ENCODE data around the gene EPS8L2. TPM values are rescaled to one million over a fixed set of nuclear protein-coding genes. Genes with fewer than 3 reads are reported as not detected.

EPS8L2 gene
- total and polyA plus RNA-seq, 4 donors, result 24.4 to 138 (median 62.7) TPM

DNA sequence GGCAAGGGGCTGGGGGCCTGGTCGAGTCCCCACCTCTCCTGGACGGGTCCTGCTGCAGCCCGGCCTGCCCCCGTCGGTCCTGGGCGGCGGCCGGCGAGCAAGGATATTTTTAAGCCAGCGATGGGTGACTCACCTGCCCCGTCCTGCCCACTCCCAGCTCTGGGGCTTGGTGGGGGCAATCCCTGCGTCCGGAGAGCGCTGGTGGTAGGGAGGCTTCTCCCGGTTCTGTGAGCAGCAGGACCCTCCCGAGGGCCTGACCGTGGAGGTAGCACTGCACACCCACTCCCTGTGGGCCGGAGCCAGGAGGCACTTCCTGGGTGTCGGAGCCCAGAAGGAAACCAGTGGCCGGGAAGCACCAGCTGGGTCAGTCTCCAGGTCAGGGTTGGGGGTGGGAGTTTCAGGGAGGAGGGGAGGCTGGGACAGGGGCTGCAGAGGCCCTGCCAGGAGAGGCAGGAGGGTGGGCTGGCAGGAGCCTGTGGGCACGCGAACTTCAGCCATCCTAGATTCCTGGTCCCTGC, 467 bp downstream of the EPS8L2 start:
- 4% methylated on average over 22 of the region's 22 CpGs for WGBS
- H3K36me3 ChIP-seq (ENCODE audit: control insufficient read depth in 4 of 4, insufficient read depth in 3 of 4, low read depth in 1 of 4, low read length in 3 of 4), result no peaks in the 10 kb centered on the region
- TF ChIP-seq, protein P1, sequence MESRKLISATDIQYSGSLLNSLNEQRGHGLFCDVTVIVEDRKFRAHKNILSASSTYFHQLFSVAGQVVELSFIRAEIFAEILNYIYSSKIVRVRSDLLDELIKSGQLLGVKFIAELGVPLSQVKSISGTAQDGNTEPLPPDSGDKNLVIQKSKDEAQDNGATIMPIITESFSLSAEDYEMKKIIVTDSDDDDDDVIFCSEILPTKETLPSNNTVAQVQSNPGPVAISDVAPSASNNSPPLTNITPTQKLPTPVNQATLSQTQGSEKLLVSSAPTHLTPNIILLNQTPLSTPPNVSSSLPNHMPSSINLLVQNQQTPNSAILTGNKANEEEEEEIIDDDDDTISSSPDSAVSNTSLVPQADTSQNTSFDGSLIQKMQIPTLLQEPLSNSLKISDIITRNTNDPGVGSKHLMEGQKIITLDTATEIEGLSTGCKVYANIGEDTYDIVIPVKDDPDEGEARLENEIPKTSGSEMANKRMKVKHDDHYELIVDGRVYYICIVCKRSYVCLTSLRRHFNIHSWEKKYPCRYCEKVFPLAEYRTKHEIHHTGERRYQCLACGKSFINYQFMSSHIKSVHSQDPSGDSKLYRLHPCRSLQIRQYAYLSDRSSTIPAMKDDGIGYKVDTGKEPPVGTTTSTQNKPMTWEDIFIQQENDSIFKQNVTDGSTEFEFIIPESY (IDR thresholded peaks at IDR 0.05), result no peak
- no peak for TF ChIP-seq JUND (IDR thresholded peaks at IDR 0.05)
- TF ChIP-seq, protein P2, sequence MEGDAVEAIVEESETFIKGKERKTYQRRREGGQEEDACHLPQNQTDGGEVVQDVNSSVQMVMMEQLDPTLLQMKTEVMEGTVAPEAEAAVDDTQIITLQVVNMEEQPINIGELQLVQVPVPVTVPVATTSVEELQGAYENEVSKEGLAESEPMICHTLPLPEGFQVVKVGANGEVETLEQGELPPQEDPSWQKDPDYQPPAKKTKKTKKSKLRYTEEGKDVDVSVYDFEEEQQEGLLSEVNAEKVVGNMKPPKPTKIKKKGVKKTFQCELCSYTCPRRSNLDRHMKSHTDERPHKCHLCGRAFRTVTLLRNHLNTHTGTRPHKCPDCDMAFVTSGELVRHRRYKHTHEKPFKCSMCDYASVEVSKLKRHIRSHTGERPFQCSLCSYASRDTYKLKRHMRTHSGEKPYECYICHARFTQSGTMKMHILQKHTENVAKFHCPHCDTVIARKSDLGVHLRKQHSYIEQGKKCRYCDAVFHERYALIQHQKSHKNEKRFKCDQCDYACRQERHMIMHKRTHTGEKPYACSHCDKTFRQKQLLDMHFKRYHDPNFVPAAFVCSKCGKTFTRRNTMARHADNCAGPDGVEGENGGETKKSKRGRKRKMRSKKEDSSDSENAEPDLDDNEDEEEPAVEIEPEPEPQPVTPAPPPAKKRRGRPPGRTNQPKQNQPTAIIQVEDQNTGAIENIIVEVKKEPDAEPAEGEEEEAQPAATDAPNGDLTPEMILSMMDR (IDR thresholded peaks at IDR 0.05; ENCODE audit: low read depth, low read length, missing input control), result no peak
- peaks cover 24 to 78% (median 55%) of the 10 kb centered on the region in 4 donors for H3K4me1 ChIP-seq (ENCODE audit: control insufficient read depth in 4 of 4, insufficient read depth in 4 of 4, low read length in 3 of 4)
- DNase-seq (ENCODE audit: low spot score), result peak; percentile 31
- H3K9me3 ChIP-seq (ENCODE audit: control insufficient read depth in 4 of 4, low read length in 3 of 4), result no peaks in the 10 kb centered on the region
- H3K4me3 ChIP-seq (ENCODE audit: low read depth in 1 of 3, low read length in 3 of 3), result peak overlapping the region; percentile 34 to 89 (median 79)
- H3K27ac ChIP-seq (ENCODE audit: low read depth in 1 of 2, low read length in 2 of 2), result peak overlapping the region; percentile 84 to 96
- H3K27me3 ChIP-seq (ENCODE audit: control insufficient read depth in 4 of 4, insufficient read depth in 4 of 4, low read length in 3 of 4), result no peaks in the 10 kb centered on the region
- peak overlapping the region in 1 of 2 donors; percentile 63 for H3K9ac ChIP-seq (ENCODE audit: low read depth in 1 of 2, low read length in 2 of 2)

DNA sequence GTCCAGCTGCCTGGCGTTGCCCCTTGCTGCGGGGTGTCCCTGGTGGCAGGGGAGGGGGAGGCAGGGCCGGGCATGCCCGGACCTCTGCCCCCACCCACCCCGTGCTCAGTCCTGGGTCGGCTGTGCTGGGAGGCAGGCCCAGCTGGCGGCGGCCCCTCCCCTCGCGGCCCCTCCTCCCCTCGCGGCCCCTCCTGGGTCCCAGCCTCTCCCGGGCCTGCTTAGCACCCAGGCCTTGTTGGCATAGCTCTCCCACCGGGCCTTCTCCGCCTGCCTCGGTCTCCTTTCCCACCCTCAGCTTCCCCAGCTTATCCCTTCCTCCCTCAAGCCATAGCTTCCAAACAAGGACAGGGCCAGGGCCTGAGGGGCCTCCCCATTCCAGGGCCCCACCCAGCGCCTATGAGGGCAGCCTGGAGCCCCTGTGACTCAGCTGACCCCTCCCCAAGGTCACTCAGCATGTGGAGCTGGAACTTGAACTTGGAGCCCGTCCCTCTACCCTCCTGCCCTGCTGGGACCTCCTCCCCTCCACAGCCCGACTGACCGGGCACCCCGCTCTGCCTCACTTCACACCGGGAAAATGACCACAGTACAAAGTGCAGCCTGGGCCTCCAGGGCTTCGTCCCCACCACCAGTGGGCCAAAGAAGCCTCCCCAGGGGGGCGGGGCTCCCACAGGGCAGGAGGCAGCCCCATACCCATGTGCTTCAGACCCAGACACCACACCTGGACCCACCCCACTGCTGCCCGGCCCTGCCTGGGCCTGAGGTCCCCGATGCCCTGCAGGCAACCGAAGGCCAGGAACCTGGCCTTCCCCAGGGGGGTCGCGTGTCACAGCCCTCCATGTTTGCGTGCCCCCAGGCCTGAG, 1.2 kb downstream of the EPS8L2 start:
- peak overlapping the region in 1 of 2 donors; percentile 63 for H3K9ac ChIP-seq (ENCODE audit: low read depth in 1 of 2, low read length in 2 of 2)
- H3K4me3 ChIP-seq (ENCODE audit: low read depth in 1 of 3, low read length in 3 of 3), result peak overlapping the region; percentile 34 to 89 (median 79)
- no peaks in the 10 kb centered on the region for H3K9me3 ChIP-seq (ENCODE audit: control insufficient read depth in 4 of 4, low read length in 3 of 4)
- peaks cover 0 to 2% (median 0%) of the 10 kb centered on the region in 4 donors for H3K36me3 ChIP-seq (ENCODE audit: control insufficient read depth in 4 of 4, insufficient read depth in 3 of 4, low read depth in 1 of 4, low read length in 3 of 4)
- peak overlapping the region; percentile 84 to 96 for H3K27ac ChIP-seq (ENCODE audit: low read depth in 1 of 2, low read length in 2 of 2)
- DNase-seq (ENCODE audit: low spot score), result peak; percentile 67
- no peaks in the 10 kb centered on the region for H3K27me3 ChIP-seq (ENCODE audit: control insufficient read depth in 4 of 4, insufficient read depth in 4 of 4, low read length in 3 of 4)
- WGBS, result 17% methylated on average over 30 of the region's 30 CpGs
- peaks cover 26 to 74% (median 55%) of the 10 kb centered on the region in 4 donors for H3K4me1 ChIP-seq (ENCODE audit: control insufficient read depth in 4 of 4, insufficient read depth in 4 of 4, low read length in 3 of 4)
- TF ChIP-seq HNF4G (IDR thresholded peaks at IDR 0.05) (peak; percentile 99), NR2F2 (IDR thresholded peaks at IDR 0.05) (peak; percentile 84), EGR1 (IDR thresholded peaks at IDR 0.05; ENCODE audit: low read depth in 2 of 2) (peak; percentile 48 to 74), HNF4A (conservative IDR thresholded peaks at IDR 0.05) (peak; percentile 98 to 99), FOXA1 (IDR thresholded peaks at IDR 0.05) (no peak), RAD21 (IDR thresholded peaks at IDR 0.05) (peak in 1 of 2 donors; percentile 25), RXRA (IDR thresholded peaks at IDR 0.05) (peak; percentile 94 to 97), FOXA2 (IDR thresholded peaks at IDR 0.05) (no peak), TAF1 (conservative IDR thresholded peaks at IDR 0.05) (no peak), SP1 (IDR thresholded peaks at IDR 0.05) (peak; percentile 94), YY1 (IDR thresholded peaks at IDR 0.05) (peak; percentile 58), GABPA (IDR thresholded peaks at IDR 0.05 in 1 of 2, conservative IDR thresholded peaks at IDR 0.05 in 1 of 2) (no peak), JUND (IDR thresholded peaks at IDR 0.05) (peak; percentile 37 to 60)
- TF ChIP-seq, protein P3, sequence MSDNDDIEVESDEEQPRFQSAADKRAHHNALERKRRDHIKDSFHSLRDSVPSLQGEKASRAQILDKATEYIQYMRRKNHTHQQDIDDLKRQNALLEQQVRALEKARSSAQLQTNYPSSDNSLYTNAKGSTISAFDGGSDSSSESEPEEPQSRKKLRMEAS (IDR thresholded peaks at IDR 0.05), result peak; percentile 73
- TF ChIP-seq, protein P1 (IDR thresholded peaks at IDR 0.05), result peak; percentile 24
- TF ChIP-seq, protein P4, sequence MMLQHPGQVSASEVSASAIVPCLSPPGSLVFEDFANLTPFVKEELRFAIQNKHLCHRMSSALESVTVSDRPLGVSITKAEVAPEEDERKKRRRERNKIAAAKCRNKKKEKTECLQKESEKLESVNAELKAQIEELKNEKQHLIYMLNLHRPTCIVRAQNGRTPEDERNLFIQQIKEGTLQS (IDR thresholded peaks at IDR 0.05), result peak; percentile 54
- TF ChIP-seq, protein P2 (IDR thresholded peaks at IDR 0.05; ENCODE audit: low read depth, low read length, missing input control), result peak; percentile 32
